GM18907 (cell line): ENCODE results near the gene SLMAP.

Source experiments
- ATAC-seq: cut with Tn5 transposase; IDR thresholded peaks from one replicate; pipeline ENCODE4 v1.9.1; 2021; ENCODE audit warnings: mild to moderate bottlenecking, moderate library complexity; ENCODE audit not compliant: unreplicated experiment

SLMAP gene

GRCh38 chr3:57933602-57934001 is 177.5 kb downstream of the SLMAP start:
- no peak for ATAC-seq

- ATAC-seq: no peak
These were observed 178.3 kb downstream of the SLMAP start for GRCh38 chr3:57934373-57934772.

GRCh38 chr3:57935539-57935938 is 179.4 kb downstream of the SLMAP start:
- ATAC-seq: no peak

- no peak for ATAC-seq
These were observed 181.0 kb downstream of the SLMAP start for GRCh38 chr3:57937092-57937491.

GRCh38 chr3:57939775-57940174 is 183.7 kb downstream of the SLMAP start:
- ATAC-seq: no peak

GRCh38 chr3:57942388-57942787 is 186.3 kb downstream of the SLMAP start:
- ATAC-seq: no peak

GRCh38 chr3:57942872-57943283 is 186.8 kb downstream of the SLMAP start:
- ATAC-seq: no peak

- ATAC-seq: no peak
These were observed 187.7 kb downstream of the SLMAP start for GRCh38 chr3:57943525-57944495.

GRCh38 chr3:57946970-57947381 is 190.9 kb downstream of the SLMAP start:
- no peak for ATAC-seq

GRCh38 chr3:57948080-57948671 is 192.1 kb downstream of the SLMAP start:
- no peak for ATAC-seq

GRCh38 chr3:57948781-57949242 is 192.7 kb downstream of the SLMAP start:
- ATAC-seq: no peak

- no peak for ATAC-seq
These were observed 193.2 kb downstream of the SLMAP start for GRCh38 chr3:57949344-57949743.

- ATAC-seq: no peak
These were observed 193.9 kb downstream of the SLMAP start for GRCh38 chr3:57949785-57950615.

- ATAC-seq: no peak
These were observed 195.2 kb downstream of the SLMAP start for GRCh38 chr3:57951066-57951882.

GRCh38 chr3:57952208-57952631 is 196.1 kb downstream of the SLMAP start:
- no peak for ATAC-seq

- no peak for ATAC-seq
These were observed 196.5 kb downstream of the SLMAP start for GRCh38 chr3:57952651-57953050.

- no peak for ATAC-seq
These were observed 197.5 kb downstream of the SLMAP start for GRCh38 chr3:57953576-57953975.

GRCh38 chr3:57956119-57956832 is 200.2 kb downstream of the SLMAP start:
- no peak for ATAC-seq

- no peak for ATAC-seq
These were observed 200.7 kb downstream of the SLMAP start for GRCh38 chr3:57956833-57957174.

- ATAC-seq: no peak
These were observed 201.7 kb downstream of the SLMAP start for GRCh38 chr3:57957824-57958223.
